SK-MEL-5 (cell line): ENCODE measurements around the gene NPC2. TPM values are rescaled to one million over a fixed set of nuclear protein-coding genes. Genes with fewer than 3 reads are reported as not detected.

Source experiments
- DNase-seq: peaks from one replicate; pipeline ENCODE4 v3.0.0-alpha.2; 2016; ENCODE audit warnings: low read depth, low spot score
- in situ Hi-C: cut with HindIII; loops from 2 replicates; pipeline ENCODE4 v1.10.0; 2016; ENCODE audit warnings: low sequenced_read_pairs, high pct_unique_total_duplicates, low pct_unique_long_range_greater_than_20kb
- total RNA-seq: library from RNA; depleted of rRNA; stranded (reverse); fragments of >200 nt; shearing (Covaris generic); gene quantifications from 2 replicates; pipeline ENCODE4 v1.2.3, GENCODE V29; 2014

The NPC2 gene
- total RNA-seq, 1 experiment from 2014 or later, result 549 TPM

- no peak for DNase-seq
- in situ Hi-C loops, result no loop called here
Observed at GRCh38 chr14:74488786-74489397, 4.2 kb downstream of the NPC2 start.

- no peak for DNase-seq
- in situ Hi-C loops, result no loop called here
Observed at GRCh38 chr14:74486164-74486563, 6.9 kb downstream of the NPC2 start.

- in situ Hi-C loops, result no loop called here
- no peak for DNase-seq
Observed at GRCh38 chr14:74483321-74483720, 9.8 kb downstream of the NPC2 start.

GRCh38 chr14:74482571-74482970 is 10.5 kb downstream of the NPC2 start:
- in situ Hi-C loops, result no loop called here
- no peak for DNase-seq

- in situ Hi-C loops, result no loop called here
- DNase-seq, result no peak
Observed at GRCh38 chr14:74480046-74480445, 13.1 kb downstream of the NPC2 start.

GRCh38 chr14:74478996-74479635 is 14.0 kb downstream of the NPC2 start:
- DNase-seq, result peak; percentile 61
- in situ Hi-C loops, result no loop called here

- no peak for DNase-seq
- in situ Hi-C loops, result no loop called here
Observed at GRCh38 chr14:74476607-74477006, 16.5 kb downstream of the NPC2 start.

GRCh38 chr14:74476107-74476506 is 17.0 kb downstream of the NPC2 start:
- no peak for DNase-seq
- in situ Hi-C loops, result no loop called here

GRCh38 chr14:74475678-74476077 is 17.4 kb downstream of the NPC2 start:
- in situ Hi-C loops, result no loop called here
- DNase-seq, result no peak

- in situ Hi-C loops, result no loop called here
- no peak for DNase-seq
Observed at GRCh38 chr14:74474376-74474775, 18.7 kb downstream of the NPC2 start.

GRCh38 chr14:74472601-74473000 is 20.5 kb downstream of the NPC2 start:
- in situ Hi-C loops, result no loop called here
- no peak for DNase-seq

GRCh38 chr14:74469548-74470518 is 23.3 kb downstream of the NPC2 start:
- no peak for DNase-seq
- in situ Hi-C loops, result no loop called here

- in situ Hi-C loops, result no loop called here
- DNase-seq, result no peak
Observed at GRCh38 chr14:74468513-74468912, 24.6 kb downstream of the NPC2 start.

- DNase-seq, result no peak
- in situ Hi-C loops, result no loop called here
Observed at GRCh38 chr14:74465335-74465734, 27.8 kb downstream of the NPC2 start.

- DNase-seq, result no peak
- in situ Hi-C loops, result no loop called here
Observed at GRCh38 chr14:74464785-74465184, 28.3 kb downstream of the NPC2 start.

- DNase-seq, result no peak
- in situ Hi-C loops, result no loop called here
Observed at GRCh38 chr14:74463697-74464096, 29.4 kb downstream of the NPC2 start.

- in situ Hi-C loops, result no loop called here
- DNase-seq, result no peak
Observed at GRCh38 chr14:74462993-74463392, 30.1 kb downstream of the NPC2 start.

- no peak for DNase-seq
- in situ Hi-C loops, result no loop called here
Observed at GRCh38 chr14:74459976-74460375, 33.1 kb downstream of the NPC2 start.
